HG03460 (cell line): ENCODE measurements around the gene CLMN.
A peak's percentile ranks its signal among the peaks of the same experiment; 100 is the strongest.

Experiments
- ATAC-seq: cut with Tn5 transposase; IDR thresholded peaks from one replicate; pipeline ENCODE4 v1.9.1; 2021; ENCODE audit not compliant: unreplicated experiment

CLMN gene

GRCh38 chr14:95174184-95174792 is 145.4 kb downstream of the CLMN start:
- no peak for ATAC-seq

- ATAC-seq = no peak
These were observed 146.2 kb downstream of the CLMN start for GRCh38 chr14:95173518-95173917.

- ATAC-seq = no peak
These were observed 152.5 kb downstream of the CLMN start for GRCh38 chr14:95167177-95167576.

- ATAC-seq = no peak
These were observed 154.2 kb downstream of the CLMN start for GRCh38 chr14:95165517-95165916.

- ATAC-seq = no peak
These were observed 155.2 kb downstream of the CLMN start for GRCh38 chr14:95164506-95164905.

- no peak for ATAC-seq
These were observed 156.0 kb downstream of the CLMN start for GRCh38 chr14:95163666-95164065.

GRCh38 chr14:95163132-95163531 is 156.6 kb downstream of the CLMN start:
- no peak for ATAC-seq

GRCh38 chr14:95162641-95163040 is 157.1 kb downstream of the CLMN start:
- ATAC-seq = no peak

- peak; percentile 70 for ATAC-seq
These were observed 162.2 kb downstream of the CLMN start, which contains the start of gene DICER1 for GRCh38 chr14:95157327-95158189. Gene DICER1 (minus strand): TSS chr14:95157529. CDS start chr14:95133458, 24,071 bp downstream.

GRCh38 chr14:95157048-95157326 is 162.7 kb downstream of the CLMN start:
- ATAC-seq = peak; percentile 32

- ATAC-seq = peak; percentile 28
These were observed 163.3 kb downstream of the CLMN start for GRCh38 chr14:95156161-95157047.

- no peak for ATAC-seq
These were observed 164.7 kb downstream of the CLMN start for GRCh38 chr14:95155045-95155444.

GRCh38 chr14:95153866-95154265 is 165.8 kb downstream of the CLMN start:
- no peak for ATAC-seq

GRCh38 chr14:95151561-95151960 is 168.1 kb downstream of the CLMN start:
- no peak for ATAC-seq

GRCh38 chr14:95150910-95151309 is 168.8 kb downstream of the CLMN start:
- no peak for ATAC-seq

- ATAC-seq = no peak
These were observed 170.3 kb downstream of the CLMN start for GRCh38 chr14:95149441-95149840.

GRCh38 chr14:95147597-95147996 is 172.1 kb downstream of the CLMN start:
- no peak for ATAC-seq

- no peak for ATAC-seq
These were observed 173.5 kb downstream of the CLMN start for GRCh38 chr14:95146079-95146771.

- ATAC-seq = no peak
These were observed 174.9 kb downstream of the CLMN start for GRCh38 chr14:95144849-95145248.

GRCh38 chr14:95143808-95144620 is 175.7 kb downstream of the CLMN start:
- ATAC-seq = no peak
